NCI-H2171 treated with DMSO at 0.1 percent for 48 hours (cell line): ENCODE measurements around the gene TUBAL3.
A peak's percentile ranks its signal among the peaks of the same experiment; 100 is the strongest.
"Not testable (repeated sequence)": the region's sequence is repeated elsewhere in the genome, so short reads cannot be mapped to it uniquely, and the experiment has no call there.

Source experiments
- DNase-seq: peaks from one replicate; lab custom pipeline; 2025; lab: John Stamatoyannopoulos, UW

The TUBAL3 gene

GRCh38 chr10:5423771-5424170, 19.1 kb upstream of the TUBAL3 start:
- DNase-seq = no peak

- no peak for DNase-seq
These were observed 15.0 kb upstream of the TUBAL3 start for GRCh38 chr10:5419466-5420094.

GRCh38 chr10:5418584-5418983, 14.0 kb upstream of the TUBAL3 start:
- no peak for DNase-seq

GRCh38 chr10:5416981-5417380, 12.4 kb upstream of the TUBAL3 start:
- DNase-seq = peak; percentile 95

DNA sequence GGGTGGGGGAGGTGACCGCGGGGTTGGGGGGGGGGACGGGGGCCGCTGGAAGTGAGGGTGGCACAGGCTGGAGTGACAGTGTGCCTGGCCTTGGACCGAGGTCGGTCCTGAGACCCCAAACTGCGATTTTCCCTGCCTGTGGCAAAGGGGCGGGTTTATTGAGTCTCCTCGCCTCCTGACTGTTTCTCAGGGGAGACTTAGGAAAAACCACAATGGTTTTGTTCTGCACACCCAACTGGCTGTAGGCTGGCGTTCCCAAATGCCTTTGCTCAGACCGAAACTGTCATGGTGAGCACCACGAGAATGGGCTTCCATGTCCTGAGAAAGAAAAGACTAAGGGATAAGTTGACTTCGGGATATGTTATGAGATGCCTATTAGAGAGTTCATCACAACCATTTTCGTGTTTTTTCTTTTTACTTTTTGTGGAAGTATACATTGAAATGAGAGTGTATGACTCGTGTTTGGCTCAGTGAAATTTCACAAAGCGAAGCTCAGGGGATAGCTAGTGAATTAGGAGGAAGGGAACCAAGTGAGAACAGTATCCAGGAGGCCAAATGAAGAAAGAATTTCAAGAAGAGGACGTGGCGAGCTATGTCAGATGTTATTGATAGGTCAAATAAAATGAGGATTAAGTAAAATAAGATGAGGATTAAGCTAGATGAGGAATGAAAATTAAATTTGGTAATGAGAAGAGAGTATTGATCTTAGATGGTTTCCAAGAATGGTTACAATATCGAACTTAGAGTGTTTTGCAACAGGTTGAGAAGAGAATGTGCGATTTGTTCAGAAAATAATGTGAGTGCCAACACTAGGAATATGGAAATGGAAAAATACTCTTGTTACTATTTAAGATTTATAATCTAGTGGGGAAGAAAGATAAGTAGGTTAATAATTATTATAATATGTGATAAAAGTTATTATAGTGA, 8.6 kb upstream of the TUBAL3 start:
- peak; percentile 36 for DNase-seq

DNA sequence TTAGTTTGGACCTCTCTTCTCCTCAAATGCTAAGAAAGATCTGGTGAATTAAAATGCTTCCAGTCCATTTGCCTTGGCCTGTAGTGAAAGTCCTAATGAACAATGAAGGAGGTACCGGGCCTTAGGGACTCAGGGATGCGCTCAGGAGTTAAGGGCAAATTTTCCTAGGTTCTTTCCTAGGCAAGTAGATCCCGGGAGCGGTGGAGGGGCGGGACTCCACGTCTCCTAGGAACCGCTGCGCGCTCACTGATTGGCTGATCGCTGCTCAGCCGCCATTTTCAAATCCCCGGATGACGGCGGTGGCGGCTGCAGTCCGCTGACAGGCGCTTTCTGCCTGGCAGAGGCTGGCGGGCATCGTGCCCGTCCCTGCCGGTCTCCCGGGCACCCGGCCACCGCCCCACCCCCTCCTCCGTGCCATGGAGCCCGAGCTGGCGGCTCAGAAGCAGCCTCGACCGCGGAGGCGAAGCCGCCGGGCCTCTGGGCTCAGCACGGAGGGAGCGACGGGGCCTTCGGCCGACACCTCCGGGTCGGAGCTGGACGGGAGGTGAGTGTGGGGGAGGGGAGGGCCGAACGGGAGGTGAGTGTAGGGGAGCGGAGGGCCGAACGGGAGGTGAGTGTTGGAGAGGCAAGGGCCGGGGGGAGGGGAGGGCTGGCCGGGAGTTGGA, 7.8 kb upstream of the TUBAL3 start, which contains the start of gene NET1:
NET1 (plus strand) TSS at position 281 of the 665 bp plus-strand sequence; CDS start at position 417, 136 bp downstream.
- DNase-seq = peak; percentile 83

GRCh38 chr10:5411941-5412276, 7.3 kb upstream of the TUBAL3 start:
- peak; percentile 73 for DNase-seq

DNA sequence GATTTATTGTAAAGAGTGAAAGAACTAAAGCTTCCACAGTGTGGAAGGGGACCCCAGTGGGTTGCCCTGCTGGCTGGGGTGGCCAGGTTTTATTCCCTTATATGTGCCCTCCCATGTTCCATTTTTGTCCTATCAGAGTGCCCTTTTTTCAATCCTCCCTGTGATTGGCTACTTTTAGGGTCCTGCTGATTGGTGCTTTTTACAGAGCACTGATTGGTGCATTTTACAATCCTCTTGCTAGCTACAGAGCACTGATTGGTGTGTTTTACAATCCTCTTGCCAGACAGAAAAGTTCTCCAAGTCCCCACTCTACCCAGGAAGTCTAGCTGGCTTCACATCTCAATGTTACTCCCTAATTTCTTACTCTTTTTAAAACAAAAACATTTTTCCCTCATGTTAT, 6.2 kb upstream of the TUBAL3 start:
- not testable (repeated sequence) for DNase-seq

DNA sequence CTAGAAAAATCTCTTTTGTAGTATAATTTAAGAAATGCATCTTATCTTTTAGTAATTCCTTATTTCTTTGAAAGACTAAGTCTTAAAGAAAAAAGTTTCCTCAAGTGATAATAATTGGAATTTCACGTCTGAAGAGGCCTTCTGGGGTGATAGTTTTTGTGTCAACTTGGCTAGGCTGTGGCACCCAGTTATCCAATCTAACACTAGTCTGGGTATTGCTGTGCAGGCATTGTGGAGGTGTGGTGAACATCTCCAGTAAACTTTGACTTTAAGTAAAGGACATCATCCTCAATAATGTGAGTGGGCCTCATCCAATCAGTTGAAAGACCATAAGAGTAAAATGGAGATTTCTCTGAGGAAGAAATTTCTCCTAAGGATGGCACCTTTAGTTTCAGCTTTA, 2.3 kb upstream of the TUBAL3 start:
- DNase-seq = no peak

GRCh38 chr10:5402798-5403197, 1.8 kb downstream of the TUBAL3 start:
- no peak for DNase-seq

DNA sequence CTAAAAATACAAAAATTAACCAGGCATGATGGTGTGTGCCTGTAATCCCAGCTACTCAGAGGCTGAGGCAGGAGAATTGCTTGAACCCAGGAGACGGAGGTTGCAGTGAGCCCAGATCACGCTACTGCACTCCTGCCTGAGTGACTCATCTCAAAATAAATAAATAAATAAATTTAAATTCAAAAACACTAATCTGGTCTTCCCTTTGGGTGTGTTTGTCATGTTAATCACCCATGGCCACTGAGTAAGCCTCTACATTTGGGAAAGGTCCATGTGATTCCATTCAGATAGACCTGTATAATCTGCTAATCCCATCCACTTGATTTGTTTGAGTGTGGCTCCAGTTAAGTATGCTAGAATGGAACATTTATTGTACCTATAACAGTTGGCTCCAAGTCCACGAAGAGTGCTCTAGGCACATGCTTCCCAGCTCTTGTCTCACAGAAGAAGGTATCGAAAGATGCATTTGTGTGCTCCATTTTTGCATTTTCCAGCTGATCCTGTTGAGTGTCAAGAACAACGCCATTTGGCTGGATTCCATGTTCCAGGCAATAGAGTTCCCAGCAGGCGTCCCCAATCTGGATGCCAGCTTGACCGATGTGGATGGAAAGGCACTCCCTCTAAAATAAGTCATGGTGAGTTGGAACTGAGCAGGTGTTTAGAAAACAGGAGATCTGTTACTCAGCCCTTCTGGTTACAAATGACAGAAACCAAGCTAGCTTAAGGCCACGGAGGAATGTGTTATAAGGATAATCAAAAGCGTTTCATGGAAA, 4.0 kb downstream of the TUBAL3 start:
- peak; percentile 72 for DNase-seq

DNA sequence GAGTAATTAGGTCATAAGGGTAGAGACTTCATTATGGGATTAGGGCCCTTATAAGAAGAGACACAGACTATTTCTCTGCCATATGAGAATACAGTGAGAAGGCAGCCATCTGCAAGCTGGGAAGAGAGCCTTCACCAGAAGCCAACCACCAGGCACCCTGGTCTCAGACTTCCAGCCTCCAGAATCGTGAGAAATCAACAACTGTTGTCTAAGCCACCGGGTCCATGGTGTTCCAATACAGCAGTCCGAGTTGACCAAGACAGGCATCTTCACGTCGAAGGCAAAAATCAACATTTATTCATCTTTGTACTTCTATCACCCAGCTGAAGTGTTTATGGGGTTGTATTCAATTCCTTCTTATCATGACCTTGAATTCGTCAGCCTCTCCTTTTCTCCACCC, 5.3 kb downstream of the TUBAL3 start:
- DNase-seq = no peak

DNA sequence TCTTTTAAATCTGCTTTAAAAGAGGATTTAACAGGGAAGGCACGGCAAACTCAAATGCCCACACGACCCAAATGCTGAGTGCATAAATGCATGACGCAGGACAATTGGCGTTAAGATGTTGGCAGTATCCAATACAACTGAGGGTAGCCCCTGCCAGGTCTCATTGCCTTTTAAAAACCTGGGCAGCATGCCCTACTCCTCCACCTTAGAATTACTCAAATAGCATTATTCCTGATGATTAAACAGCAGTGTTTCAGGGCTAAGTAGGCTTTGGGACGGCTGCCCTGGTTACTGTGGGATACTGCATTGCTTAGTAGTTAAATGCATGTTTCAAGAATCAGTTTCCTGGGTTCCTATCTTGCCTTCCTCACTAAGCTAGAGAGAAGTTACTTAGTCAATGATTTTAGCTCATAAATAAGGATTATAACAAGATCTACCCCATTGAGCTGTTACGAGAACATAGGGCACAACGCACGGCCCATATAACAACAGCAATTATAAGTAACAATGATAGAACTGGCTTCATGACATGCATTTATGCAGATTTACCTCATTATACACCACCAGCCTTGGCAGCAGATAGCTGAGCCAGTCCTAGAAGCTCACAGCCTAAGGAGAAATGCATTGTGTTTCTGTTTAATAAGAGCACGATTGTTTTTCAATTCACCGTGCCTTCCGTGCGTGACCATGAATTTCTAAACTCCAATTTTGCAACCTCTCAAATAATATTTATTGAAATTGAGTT, 7.9 kb downstream of the TUBAL3 start:
- no peak for DNase-seq

DNA sequence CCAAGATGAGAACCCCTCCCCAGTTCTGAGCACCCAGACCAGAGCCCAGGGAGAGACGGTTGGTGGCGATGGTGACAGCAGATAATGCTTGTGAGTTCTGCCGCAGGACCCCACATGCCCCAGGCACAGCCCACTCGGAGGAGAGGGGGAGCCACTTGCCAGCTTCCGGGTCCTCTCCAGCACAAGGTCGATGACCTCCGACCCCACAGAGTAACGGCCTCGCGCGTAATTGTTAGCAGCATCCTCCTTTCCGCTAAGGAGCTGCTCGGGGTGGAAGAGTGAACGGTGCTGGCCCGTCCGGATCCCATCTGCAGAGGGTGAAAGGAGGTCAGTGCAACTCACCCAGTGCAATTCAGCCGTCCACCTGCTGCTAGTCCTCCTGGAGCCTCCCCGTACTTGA, 9.5 kb downstream of the TUBAL3 start:
- no peak for DNase-seq

- no peak for DNase-seq
These were observed 11.1 kb downstream of the TUBAL3 start for GRCh38 chr10:5393529-5393928.

GRCh38 chr10:5391790-5392189, 12.8 kb downstream of the TUBAL3 start:
- no peak for DNase-seq

DNA sequence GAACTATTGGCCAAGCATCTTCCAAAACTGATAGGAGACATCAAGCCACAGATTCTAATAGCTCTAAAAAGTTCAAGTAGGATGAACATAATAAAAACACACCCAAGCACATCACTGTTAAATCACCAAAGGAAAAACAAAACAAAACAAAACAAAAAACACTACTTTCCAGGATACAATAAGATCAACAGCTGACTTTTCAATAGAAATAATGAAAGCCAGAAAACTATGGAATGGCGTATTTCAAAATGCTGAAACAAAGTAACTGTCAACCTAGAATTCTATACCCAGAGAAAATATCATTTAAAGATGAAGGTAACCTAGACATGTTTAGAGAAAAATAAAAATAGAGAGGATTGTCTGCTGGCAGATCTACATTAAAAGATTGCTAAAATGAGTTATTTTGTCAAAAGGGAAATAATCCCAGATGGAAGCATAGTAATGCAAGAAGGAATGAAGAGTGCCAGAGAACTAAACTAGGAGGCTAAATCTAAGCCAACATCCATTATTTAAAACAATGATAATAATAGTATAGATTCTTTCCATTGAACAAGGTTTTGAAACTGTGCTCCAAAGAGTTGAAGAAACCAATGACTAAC, 13.9 kb downstream of the TUBAL3 start:
- DNase-seq = no peak

DNA sequence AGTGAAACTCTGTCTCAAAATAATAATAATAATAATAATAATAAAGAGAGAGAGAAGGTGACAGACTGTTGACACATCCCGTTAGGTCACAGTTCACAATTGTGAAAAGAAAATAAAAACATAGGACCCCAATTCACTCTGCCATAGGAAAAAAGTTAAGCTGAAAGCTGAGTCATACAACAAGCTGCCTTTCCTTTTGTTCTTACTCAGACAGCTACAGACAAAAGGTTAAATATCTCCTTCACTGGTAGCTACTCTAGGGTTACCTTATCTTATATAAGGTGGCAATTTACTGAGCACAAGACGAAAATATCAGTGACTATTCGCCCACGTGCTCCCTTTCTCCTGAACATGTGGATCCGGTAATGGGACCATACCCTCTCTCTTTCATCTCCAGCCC, 17.5 kb downstream of the TUBAL3 start:
- DNase-seq = no peak

- DNase-seq = no peak
These were observed 19.4 kb downstream of the TUBAL3 start for GRCh38 chr10:5385224-5385623.

DNA sequence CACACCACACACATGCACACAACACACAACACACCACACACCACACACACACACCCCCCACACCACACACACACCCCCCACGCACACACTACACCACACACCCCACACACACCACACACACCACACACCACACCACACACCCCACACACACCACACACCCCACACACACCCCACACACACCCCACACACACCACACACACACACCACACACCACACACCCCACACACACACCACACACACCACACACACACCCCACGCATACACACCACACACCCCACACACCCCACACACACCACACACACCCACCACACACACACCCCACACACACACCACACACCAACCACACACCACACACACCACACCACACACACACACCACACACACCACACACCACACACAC, 23.4 kb downstream of the TUBAL3 start:
- DNase-seq = no peak

GRCh38 chr10:5380395-5380794, 24.2 kb downstream of the TUBAL3 start:
- not testable (repeated sequence) for DNase-seq
